ENCODE results near the gene CDK16.

Gene CDK16

DNA sequence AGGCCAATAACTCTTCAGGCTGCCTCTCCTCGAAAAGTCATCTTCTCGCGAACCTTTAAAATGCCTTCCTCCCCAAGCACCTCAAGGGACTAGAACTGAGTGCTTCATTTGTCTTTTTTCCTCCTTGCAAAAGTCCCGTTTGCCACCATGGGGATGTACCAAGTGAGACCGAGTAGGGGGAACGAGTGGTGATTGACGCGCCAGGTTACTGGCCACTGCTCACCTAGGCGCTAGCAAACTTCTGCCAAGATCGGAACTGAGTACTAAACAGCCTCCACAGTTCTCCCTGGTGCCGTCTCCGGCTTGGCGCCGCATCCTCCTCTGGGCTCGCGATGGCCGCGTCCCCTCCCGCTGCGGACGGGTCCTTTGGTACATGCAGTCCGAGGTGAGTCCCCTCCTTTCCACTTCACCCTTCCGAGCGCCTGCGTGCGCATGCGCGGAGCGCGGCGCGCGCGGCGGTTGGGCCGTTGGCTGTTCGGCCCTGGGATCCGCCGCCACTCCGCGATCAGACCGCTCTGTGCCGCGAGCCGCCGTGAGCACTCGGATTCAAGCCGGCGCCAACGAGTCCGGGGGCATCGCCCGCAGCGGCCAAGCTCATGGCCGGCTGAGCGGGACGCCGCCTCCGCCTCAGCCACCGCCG lies at the start of gene CDK16:
Gene CDK16 (plus strand): TSS at position 402 of the 640 bp plus-strand sequence. CDS start 4,877 bp downstream, outside the sequence.
- peak within 1 kb of the TSS; percentile 93 for H3K4me3 Mint-ChIP-seq
- no peaks in the 10 kb centered on the region for H3K9me3 Mint-ChIP-seq
- H3K36me3 Mint-ChIP-seq = peaks cover 16% of the 10 kb centered on the region
- DNase-seq (ENCODE audit: low spot score in 2 of 2) = peak; percentile 66 to 87
- H3K27me3 Mint-ChIP-seq = no peaks in the 10 kb centered on the region
- peak; percentile 50 for ATAC-seq (ENCODE audit: low read depth)
- H3K4me1 Mint-ChIP-seq = peaks cover 35% of the 10 kb centered on the region
- H3K27ac Mint-ChIP-seq = peak within 1 kb of the TSS; percentile 99

DNA sequence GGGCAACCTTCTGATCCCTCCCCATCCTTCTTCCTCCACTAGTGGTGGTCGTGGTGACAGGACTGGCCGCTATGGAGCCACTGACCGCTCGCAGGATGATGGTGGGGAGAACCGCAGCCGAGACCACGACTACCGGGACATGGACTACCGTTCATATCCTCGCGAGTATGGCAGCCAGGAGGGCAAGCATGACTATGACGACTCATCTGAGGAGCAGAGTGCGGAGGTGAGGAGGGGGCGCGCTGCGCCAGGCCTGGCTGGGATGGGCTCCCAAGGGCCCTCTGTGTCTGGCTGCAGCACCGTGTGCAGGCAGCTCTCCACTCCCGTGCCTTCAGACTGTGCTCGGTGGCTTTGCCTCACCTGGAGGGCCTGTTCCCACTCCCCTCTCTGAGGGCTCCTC lies 49.2 kb upstream of the CDK16 start:
- Mint-ChIP-seq H3K4me1 (peaks cover 3% of the 10 kb centered on the region), H3K27me3 (no peaks in the 10 kb centered on the region)

DNA sequence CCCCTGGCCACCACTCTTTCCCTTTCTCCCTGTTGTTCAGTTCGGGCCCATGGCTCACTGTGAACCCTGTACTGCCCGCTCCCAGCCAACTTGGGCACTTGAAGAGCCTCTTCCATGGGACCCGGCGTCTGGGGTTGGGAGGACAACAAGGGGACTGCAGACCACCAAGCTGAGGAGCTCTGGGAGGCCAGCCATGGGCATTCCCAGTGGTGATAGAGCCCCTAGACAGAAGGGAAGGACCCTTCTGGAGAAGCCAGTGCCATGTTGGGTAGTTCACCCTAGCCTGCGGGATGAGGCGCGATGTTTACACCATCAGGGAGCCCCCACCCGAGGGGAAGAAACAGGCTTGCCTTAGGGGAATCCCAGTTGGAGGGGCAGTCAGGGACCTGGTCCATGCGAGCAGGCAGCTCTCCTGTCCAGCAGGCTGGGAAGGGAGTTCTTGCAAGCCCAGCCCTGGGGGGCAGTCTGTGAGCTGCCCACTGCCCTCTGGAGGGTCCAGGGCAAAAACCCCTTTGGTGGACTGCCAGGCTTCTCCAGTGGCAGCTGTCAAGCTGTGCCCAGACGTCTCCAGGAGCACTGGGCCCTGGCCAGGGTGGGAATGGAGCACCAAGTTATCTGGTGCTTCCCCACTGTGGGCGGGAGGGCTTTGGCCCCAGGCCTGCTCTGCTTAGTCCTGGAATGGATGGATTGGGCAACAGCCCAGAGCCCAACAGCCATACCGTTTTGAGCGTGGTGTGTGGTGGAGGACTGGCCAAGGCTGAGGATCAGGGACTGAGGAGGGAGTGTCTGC lies 48.6 kb upstream of the CDK16 start:
- Mint-ChIP-seq H3K4me1 (peaks cover 3% of the 10 kb centered on the region), H3K27ac (no peak overlapping the region), H3K4me3 (no peak overlapping the region), H3K27me3 (no peaks in the 10 kb centered on the region), H3K9me3 (no peaks in the 10 kb centered on the region), H3K36me3 (peaks cover 15% of the 10 kb centered on the region)
- ATAC-seq (ENCODE audit: low read depth) (no peak), DNase-seq (ENCODE audit: low spot score in 2 of 2) (no peak)

More for the DNA sequence above, 49.2 kb upstream of the CDK16 start:
- Mint-ChIP-seq H3K27ac (no peak overlapping the region), H3K36me3 (peaks cover 12% of the 10 kb centered on the region), H3K4me3 (no peak overlapping the region), H3K9me3 (no peaks in the 10 kb centered on the region)
- no peak for ATAC-seq (ENCODE audit: low read depth)
- no peak for DNase-seq (ENCODE audit: low spot score in 2 of 2)

DNA sequence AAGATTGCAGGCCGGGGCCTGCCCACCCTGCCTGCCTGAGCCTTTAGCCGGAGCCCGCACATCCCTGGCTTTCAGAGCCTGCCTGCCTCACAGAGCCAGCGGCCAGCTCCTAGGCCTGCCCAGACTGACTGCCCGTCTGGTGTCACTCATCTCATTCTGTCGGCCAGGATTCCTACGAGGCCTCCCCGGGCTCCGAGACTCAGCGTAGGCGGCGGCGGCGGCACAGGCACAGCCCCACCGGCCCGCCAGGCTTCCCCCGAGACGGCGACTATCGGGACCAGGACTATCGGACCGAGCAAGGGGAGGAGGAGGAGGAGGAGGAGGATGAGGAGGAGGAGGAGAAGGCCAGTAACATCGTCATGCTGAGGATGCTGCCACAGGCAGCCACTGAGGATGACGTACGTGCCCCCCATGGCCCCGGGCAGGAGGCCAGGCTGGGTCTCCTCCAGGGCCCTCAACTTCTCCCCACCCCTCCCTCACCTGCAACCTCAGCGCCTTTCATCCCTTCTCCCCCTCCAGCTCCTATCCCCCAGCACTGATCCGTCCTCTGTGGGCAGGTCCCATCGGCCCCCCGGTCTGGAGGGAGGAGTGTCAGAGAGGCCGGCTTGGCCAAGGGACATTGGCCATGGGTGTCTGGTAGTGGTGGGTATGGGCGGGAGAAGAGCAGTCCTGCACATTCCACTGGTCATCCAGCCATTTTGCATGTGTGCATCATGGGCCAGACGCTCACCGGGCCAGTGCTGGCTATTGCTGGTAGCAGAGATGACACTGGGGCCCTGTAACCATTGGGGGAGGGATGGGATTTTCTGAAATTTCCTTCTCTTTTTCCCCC lies 47.4 kb upstream of the CDK16 start:
- peaks cover 20% of the 10 kb centered on the region for H3K36me3 Mint-ChIP-seq
- no peaks in the 10 kb centered on the region for H3K9me3 Mint-ChIP-seq
- H3K4me3 Mint-ChIP-seq = no peak overlapping the region
- peaks cover 3% of the 10 kb centered on the region for H3K4me1 Mint-ChIP-seq
- DNase-seq (ENCODE audit: low spot score in 2 of 2) = no peak
- no peak for ATAC-seq (ENCODE audit: low read depth)
- no peak overlapping the region for H3K27ac Mint-ChIP-seq
- no peaks in the 10 kb centered on the region for H3K27me3 Mint-ChIP-seq

DNA sequence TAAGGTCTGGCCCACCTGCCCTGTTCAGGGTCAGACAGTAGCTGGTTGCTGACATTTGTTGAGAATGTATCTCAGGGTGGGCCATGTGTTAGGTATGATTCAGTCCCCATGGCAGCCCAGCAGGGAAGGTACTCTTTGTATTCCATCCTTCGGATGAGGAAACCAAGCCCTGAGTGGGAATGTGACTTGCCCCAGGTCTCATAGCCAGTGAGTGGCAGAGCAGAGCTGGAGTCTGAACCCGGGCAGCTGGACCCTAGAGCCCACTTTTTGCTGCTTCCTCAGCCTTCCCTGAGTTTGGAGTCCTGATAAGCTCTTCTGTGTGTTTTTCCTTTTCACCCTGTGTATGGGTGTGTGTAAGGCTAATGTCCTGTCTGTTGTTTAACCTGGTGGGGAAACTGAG lies 46.5 kb upstream of the CDK16 start:
- H3K36me3 Mint-ChIP-seq = peaks cover 26% of the 10 kb centered on the region
- DNase-seq (ENCODE audit: low spot score in 2 of 2) = no peak
- no peaks in the 10 kb centered on the region for H3K9me3 Mint-ChIP-seq
- H3K27ac Mint-ChIP-seq = no peak overlapping the region
- no peaks in the 10 kb centered on the region for H3K27me3 Mint-ChIP-seq
- H3K4me1 Mint-ChIP-seq = peaks cover 3% of the 10 kb centered on the region
- ATAC-seq (ENCODE audit: low read depth) = no peak
- H3K4me3 Mint-ChIP-seq = no peak overlapping the region

DNA sequence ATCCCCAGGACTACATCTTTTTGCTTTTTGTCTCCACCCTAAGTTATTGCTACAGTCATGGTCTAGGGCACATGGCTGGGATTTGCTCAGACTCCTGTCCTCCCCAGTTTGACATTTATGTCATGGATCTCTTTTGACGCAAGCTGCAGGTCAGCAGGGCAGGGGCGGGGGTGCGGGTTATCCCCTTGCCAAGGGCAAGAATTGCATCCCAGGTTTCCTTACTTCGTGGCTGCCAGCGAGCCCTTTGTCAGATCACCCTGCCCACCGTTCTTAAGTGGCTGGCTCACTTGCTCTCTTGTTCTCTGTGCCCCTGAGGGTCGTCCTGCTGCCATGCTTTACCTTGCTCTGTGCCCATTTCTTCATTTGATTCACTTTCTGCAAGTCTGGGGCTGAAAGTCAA lies 45.9 kb upstream of the CDK16 start:
- H3K36me3 Mint-ChIP-seq = peaks cover 26% of the 10 kb centered on the region
- H3K27ac Mint-ChIP-seq = no peak overlapping the region
- no peak for ATAC-seq (ENCODE audit: low read depth)
- H3K9me3 Mint-ChIP-seq = no peaks in the 10 kb centered on the region
- peaks cover 3% of the 10 kb centered on the region for H3K4me1 Mint-ChIP-seq
- no peaks in the 10 kb centered on the region for H3K27me3 Mint-ChIP-seq
- no peak overlapping the region for H3K4me3 Mint-ChIP-seq
- DNase-seq (ENCODE audit: low spot score in 2 of 2) = no peak

DNA sequence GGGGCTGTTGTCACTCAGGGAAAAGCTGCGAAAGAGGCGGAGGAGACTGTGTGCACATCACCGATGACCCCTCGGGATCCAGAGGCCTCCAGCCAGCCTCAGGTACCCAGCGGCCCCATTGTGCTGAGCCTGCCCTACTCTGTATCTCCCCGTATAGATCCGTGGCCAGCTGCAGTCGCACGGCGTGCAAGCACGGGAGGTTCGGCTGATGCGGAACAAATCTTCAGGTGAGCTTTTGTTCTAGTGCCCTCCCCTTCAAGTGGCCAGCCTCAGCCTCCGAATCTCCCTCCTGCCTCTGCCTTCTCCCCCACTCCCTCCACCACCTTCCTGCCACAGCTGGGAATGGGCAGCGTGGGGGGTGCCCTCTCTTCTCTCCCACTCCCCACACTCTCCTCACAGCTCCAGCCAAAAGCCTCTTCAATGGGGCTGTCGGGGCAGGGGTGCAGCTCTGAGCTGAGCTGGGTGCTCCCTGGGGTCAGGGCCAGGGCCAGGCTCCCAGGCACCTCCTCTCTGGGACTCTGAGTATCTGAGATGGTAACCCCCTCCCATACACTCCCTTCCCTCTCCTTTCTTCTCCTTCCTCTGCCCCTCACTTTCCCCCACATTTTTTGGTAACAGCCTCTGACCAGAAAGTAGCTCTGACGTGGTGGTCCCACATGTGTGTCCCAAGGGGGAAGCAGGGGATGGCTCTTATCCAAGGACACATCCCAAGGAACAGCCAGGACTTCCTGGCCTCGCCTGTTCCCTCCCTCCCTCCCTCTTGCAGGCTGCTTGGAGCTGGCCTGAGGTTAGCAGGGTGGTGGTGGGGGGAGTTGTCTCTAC lies 45.3 kb upstream of the CDK16 start:
- H3K4me3 Mint-ChIP-seq = no peak overlapping the region

DNA sequence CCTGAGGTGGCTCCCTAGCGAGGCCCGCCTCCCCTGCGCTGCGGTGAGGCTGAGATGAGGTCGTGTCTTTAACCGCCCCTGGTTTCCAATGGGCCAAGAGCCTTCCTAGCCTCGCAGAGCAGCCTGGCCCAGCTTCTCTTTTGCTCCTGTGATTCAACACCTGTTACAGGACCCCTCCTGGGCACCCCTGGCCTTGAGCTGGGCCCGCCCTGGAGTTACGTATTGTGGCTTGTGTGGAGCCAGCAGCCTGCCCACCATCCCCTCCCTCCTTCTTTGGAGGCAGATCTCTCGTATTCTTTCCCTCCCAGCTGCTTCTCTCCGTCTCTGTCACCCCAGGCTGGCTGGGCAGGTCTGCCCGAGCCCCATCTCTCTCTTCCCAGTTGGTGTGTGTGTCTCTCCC lies 44.1 kb upstream of the CDK16 start:
- Mint-ChIP-seq H3K4me3 (no peak overlapping the region), H3K27me3 (no peaks in the 10 kb centered on the region), H3K9me3 (no peaks in the 10 kb centered on the region), H3K36me3 (peaks cover 25% of the 10 kb centered on the region), H3K4me1 (no peaks in the 10 kb centered on the region), H3K27ac (no peak overlapping the region)
- no peak for DNase-seq (ENCODE audit: low spot score in 2 of 2)
- ATAC-seq (ENCODE audit: low read depth) = no peak

More for the DNA sequence above, 45.3 kb upstream of the CDK16 start:
- H3K36me3 Mint-ChIP-seq = peaks cover 30% of the 10 kb centered on the region
- H3K27ac Mint-ChIP-seq = no peak overlapping the region
- H3K4me1 Mint-ChIP-seq = peaks cover 3% of the 10 kb centered on the region
- DNase-seq (ENCODE audit: low spot score in 2 of 2) (no peak), ATAC-seq (ENCODE audit: low read depth) (no peak)
- no peaks in the 10 kb centered on the region for H3K27me3 Mint-ChIP-seq
- H3K9me3 Mint-ChIP-seq = no peaks in the 10 kb centered on the region

DNA sequence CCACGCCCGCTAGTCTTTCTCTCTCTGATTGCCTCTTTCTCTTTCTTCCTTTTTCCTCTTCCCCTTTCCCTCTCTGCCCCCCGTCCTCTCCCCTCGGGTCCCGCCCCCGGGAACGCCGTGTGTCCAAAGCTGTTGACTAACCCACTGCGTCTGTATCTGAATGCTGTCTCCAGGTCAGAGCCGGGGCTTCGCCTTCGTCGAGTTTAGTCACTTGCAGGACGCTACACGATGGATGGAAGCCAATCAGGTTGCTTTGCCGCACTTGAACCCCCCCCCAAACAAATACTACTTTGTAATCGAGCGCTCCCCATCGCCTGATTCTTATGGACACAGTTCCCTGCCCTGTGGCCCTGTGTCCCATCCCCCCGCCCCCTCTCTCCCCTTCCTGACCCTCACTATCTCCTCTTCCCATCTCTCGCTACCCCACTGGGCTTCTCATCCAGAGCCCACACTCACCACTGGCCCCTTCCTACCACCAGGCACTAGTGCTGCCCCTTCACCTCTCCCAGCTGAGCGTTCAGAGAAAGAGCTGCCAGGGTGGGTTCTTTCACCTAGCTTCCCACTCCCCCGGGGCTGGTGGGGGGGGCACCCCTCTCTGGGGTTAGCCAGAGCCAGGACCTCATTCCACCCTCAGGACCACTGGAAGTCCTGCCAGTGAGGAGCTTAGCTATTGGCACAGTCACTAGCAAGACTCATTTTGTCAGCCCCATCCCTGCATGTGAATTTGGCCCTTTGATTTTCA lies 43.5 kb upstream of the CDK16 start:
- H3K36me3 Mint-ChIP-seq = peaks cover 27% of the 10 kb centered on the region
- no peak overlapping the region for H3K4me3 Mint-ChIP-seq
- ATAC-seq (ENCODE audit: low read depth) = no peak
- no peaks in the 10 kb centered on the region for H3K27me3 Mint-ChIP-seq
- no peaks in the 10 kb centered on the region for H3K9me3 Mint-ChIP-seq
- DNase-seq (ENCODE audit: low spot score in 2 of 2) = no peak
- H3K4me1 Mint-ChIP-seq = no peaks in the 10 kb centered on the region
- no peak overlapping the region for H3K27ac Mint-ChIP-seq

DNA sequence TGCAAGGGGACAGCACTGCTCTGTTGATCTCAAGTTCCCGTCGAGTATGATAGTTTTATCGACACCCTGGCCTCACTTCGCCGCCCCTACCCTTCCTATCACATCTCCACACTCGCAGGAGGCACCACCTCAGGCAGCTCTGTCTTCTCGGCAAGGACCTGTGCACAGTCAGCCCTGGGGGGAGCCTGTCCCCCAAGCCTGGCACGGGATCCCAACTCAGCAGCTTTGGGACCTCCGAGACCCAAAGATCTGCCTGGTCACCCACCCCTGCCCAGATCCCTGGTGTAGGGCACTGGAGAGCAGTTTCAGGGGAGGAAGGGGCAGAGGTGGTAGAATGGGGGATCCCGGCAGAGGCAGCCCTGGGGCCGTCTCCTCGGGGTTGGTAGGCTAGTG lies 42.9 kb upstream of the CDK16 start:
- Mint-ChIP-seq H3K27ac (no peak overlapping the region), H3K4me3 (no peak overlapping the region), H3K36me3 (peaks cover 31% of the 10 kb centered on the region), H3K27me3 (no peaks in the 10 kb centered on the region), H3K4me1 (no peaks in the 10 kb centered on the region), H3K9me3 (no peaks in the 10 kb centered on the region)
- DNase-seq (ENCODE audit: low spot score in 2 of 2) (no peak), ATAC-seq (ENCODE audit: low read depth) (no peak)

DNA sequence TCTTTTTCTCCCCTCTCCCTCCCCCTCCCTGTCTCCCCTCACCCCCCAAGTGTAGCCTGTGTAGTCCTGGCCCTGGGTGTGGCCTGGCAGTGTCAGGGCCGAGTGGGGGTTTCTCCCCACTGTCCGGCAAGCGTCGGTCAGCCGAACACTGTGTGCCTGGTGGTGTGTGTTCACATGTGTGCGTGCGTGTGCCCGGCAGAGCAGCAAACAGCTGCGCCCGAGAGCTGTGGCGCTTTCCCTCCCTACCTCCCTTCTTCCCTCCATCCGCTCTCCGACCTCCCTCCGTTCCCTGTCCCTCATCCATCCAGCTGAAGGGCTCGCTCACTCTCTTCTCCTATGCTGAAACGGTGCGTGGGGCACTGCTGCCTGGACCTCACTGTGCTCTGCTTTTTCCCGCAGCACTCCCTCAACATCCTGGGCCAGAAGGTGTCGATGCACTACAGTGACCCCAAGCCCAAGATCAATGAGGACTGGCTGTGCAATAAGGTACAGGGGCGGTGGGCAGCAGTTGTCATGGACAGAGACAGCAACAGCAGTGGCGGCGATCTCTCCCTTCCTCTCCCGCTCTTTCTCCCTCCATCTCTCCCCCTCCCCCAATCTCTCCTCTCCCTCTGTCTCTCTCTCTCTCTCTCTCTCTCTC lies 42.3 kb upstream of the CDK16 start:
- H3K9me3 Mint-ChIP-seq = no peaks in the 10 kb centered on the region
- no peaks in the 10 kb centered on the region for H3K27me3 Mint-ChIP-seq
- H3K27ac Mint-ChIP-seq = peak overlapping the region; percentile 84
- peaks cover 32% of the 10 kb centered on the region for H3K36me3 Mint-ChIP-seq
- DNase-seq (ENCODE audit: low spot score in 2 of 2) = no peak
- H3K4me1 Mint-ChIP-seq = no peaks in the 10 kb centered on the region
- no peak for ATAC-seq (ENCODE audit: low read depth)
- H3K4me3 Mint-ChIP-seq = no peak overlapping the region

DNA sequence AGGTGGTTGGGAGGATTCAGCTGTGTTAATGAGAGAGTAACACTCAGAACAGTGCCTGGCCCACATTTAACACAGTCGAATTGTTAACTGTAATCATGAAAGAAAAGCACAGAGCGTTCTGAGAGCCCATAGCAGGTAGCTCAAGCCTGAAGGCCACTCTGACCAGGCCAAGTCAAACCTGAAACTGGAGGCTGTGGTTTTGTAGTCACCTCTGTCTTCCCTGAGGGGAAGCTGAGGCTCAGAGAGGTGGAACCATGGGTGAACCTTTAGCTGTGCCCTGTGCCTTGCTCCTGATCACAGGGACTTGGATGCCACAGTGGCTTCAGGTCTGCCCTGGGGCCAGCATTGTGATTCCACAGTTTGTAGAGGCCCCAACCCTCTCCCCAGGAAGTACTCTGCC lies 41.4 kb upstream of the CDK16 start:
- H3K9me3 Mint-ChIP-seq = no peaks in the 10 kb centered on the region
- ATAC-seq (ENCODE audit: low read depth) = no peak
- no peaks in the 10 kb centered on the region for H3K27me3 Mint-ChIP-seq
- H3K36me3 Mint-ChIP-seq = peaks cover 35% of the 10 kb centered on the region
- no peak overlapping the region for H3K4me3 Mint-ChIP-seq
- no peak for DNase-seq (ENCODE audit: low spot score in 2 of 2)
- H3K27ac Mint-ChIP-seq = no peak overlapping the region
- H3K4me1 Mint-ChIP-seq = no peaks in the 10 kb centered on the region

DNA sequence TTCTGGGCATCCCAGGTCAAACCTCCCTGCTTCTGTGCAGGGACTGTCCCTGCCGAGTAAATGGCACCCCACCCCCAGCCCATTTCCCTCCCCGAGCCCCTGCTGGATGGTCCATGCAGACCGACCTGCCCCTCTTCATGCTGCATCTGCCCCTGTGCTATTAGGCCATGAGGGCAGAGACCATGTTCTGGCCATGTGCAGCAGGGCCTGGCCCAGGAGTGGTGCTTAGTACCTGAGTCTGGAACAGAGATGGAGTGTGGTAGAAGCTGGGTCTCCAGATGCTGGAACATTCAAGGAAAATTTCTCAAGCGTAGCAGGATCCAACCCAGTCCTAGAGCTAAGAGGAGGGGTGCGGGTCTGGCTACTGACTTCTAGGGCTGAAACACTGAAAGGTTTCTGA lies 40.1 kb upstream of the CDK16 start:
- peaks cover 41% of the 10 kb centered on the region for H3K36me3 Mint-ChIP-seq
- H3K27ac Mint-ChIP-seq = peak overlapping the region; percentile 31
- H3K4me1 Mint-ChIP-seq = no peaks in the 10 kb centered on the region

More for the DNA sequence above, 40.1 kb upstream of the CDK16 start:
- no peaks in the 10 kb centered on the region for H3K9me3 Mint-ChIP-seq
- no peak overlapping the region for H3K4me3 Mint-ChIP-seq
- no peaks in the 10 kb centered on the region for H3K27me3 Mint-ChIP-seq
- ATAC-seq (ENCODE audit: low read depth) = no peak
- DNase-seq (ENCODE audit: low spot score in 2 of 2) = no peak
